ENCODE measurements around the gene ATAD5.
A peak's percentile ranks its signal among the peaks of the same experiment; 100 is the strongest.

The ATAD5 gene, protein sequence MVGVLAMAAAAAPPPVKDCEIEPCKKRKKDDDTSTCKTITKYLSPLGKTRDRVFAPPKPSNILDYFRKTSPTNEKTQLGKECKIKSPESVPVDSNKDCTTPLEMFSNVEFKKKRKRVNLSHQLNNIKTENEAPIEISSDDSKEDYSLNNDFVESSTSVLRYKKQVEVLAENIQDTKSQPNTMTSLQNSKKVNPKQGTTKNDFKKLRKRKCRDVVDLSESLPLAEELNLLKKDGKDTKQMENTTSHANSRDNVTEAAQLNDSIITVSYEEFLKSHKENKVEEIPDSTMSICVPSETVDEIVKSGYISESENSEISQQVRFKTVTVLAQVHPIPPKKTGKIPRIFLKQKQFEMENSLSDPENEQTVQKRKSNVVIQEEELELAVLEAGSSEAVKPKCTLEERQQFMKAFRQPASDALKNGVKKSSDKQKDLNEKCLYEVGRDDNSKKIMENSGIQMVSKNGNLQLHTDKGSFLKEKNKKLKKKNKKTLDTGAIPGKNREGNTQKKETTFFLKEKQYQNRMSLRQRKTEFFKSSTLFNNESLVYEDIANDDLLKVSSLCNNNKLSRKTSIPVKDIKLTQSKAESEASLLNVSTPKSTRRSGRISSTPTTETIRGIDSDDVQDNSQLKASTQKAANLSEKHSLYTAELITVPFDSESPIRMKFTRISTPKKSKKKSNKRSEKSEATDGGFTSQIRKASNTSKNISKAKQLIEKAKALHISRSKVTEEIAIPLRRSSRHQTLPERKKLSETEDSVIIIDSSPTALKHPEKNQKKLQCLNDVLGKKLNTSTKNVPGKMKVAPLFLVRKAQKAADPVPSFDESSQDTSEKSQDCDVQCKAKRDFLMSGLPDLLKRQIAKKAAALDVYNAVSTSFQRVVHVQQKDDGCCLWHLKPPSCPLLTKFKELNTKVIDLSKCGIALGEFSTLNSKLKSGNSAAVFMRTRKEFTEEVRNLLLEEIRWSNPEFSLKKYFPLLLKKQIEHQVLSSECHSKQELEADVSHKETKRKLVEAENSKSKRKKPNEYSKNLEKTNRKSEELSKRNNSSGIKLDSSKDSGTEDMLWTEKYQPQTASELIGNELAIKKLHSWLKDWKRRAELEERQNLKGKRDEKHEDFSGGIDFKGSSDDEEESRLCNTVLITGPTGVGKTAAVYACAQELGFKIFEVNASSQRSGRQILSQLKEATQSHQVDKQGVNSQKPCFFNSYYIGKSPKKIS (N-terminal part only)

GRCh38 chr17:30831663-30832437 is at the start of gene ATAD5:
Gene ATAD5 (plus strand): TSS chr17:30831966. CDS start chr17:30832348, 382 bp downstream.
- peak; percentile 73 for DNase-seq (ENCODE audit: extremely low read depth, low read depth)
- peak within 1 kb of the TSS; percentile 96 for H3K4me3 ChIP-seq (replicated peaks; ENCODE audit: low read depth, low read length)
- TF ChIP-seq CTCF (IDR thresholded peaks at IDR 0.05; ENCODE audit: low read depth, low read length, missing control alignments), result no peak

DNA sequence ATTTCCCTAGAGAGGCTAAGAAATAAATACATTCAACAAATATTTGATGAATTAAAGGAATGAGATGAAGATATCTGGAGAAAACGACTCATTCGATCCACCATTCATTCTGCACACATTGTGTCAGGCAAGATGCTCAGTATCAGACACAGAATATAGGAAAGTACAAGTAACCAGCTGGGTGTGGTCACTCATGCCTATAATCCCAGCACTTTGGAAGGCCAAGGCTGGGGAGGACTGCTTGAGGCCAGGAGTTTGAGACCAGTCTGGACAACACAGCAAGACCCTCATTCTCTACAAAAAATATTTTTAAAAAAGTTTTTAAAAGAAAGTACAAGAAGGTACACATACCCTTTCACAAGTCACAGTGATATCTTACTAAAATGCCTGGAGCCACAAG is 49.6 kb upstream of the ATAD5 start:
- no peak overlapping the region for H3K4me3 ChIP-seq (replicated peaks; ENCODE audit: low read depth, low read length)
- no peak for DNase-seq (ENCODE audit: extremely low read depth, low read depth)
- no peak for TF ChIP-seq CTCF (IDR thresholded peaks at IDR 0.05; ENCODE audit: low read depth, low read length, missing control alignments)

GRCh38 chr17:30788918-30789317 is 42.8 kb upstream of the ATAD5 start:
- TF ChIP-seq CTCF (IDR thresholded peaks at IDR 0.05; ENCODE audit: low read depth, low read length, missing control alignments), result no peak
- no peak for DNase-seq (ENCODE audit: extremely low read depth, low read depth)
- no peak overlapping the region for H3K4me3 ChIP-seq (replicated peaks; ENCODE audit: low read depth, low read length)

DNA sequence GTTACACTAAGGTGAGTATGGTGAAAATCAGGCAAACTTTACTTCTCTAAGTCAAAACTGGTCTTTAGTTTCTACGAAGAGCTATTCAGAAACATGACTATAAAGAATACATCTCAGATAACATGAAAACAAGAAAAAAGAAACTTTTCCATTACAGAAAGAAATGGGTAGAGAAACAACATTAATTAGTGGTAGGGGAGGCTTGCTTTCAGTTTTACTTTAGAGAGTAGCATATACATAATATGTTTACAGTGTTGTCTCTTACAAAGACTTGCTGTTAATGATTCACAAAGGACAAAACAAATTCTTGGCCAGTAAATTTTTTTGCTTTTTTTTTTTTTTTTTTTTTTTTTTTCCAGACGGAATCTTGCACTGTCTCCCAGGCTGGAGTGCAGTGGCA is 41.5 kb upstream of the ATAD5 start:
- no peak for TF ChIP-seq CTCF (IDR thresholded peaks at IDR 0.05; ENCODE audit: low read depth, low read length, missing control alignments)
- no peak overlapping the region for H3K4me3 ChIP-seq (replicated peaks; ENCODE audit: low read depth, low read length)
- no peak for DNase-seq (ENCODE audit: extremely low read depth, low read depth)

DNA sequence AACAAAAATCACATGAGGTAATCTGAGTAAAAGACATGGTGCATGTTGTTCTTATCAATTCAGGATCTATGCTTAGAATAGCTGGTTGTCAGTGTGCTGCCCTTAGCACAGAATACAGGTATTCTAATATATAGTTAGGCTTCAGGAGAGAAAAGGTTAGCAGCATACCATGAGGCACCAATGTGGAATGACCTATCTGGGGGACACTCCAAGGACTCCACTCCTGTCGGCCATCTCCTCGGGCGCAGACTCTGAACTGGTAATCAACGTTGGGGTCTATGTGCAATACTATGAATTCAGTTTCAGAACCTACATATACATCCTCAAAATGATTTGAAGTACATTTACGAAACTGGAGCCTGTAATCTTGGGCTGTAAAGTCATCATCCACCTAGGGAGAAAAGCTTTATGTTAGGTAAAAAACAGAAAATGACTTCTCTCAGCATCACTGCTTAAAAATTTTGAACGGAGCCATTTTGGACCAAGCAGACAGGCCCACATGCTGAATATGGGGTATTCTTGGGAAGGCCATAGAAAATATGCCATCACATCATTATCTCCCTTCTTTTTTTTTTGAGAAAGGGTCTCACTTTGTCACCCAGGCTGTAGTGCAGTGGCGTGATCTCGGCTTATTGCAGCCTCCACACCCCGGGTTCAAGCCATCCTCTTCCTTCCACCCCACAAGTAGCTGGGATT is 38.3 kb upstream of the ATAD5 start:
- no peak for TF ChIP-seq CTCF (IDR thresholded peaks at IDR 0.05; ENCODE audit: low read depth, low read length, missing control alignments)
- DNase-seq (ENCODE audit: extremely low read depth, low read depth), result no peak
- no peak overlapping the region for H3K4me3 ChIP-seq (replicated peaks; ENCODE audit: low read depth, low read length)
